ENCODE measurements around the gene FGF1. TPM values are rescaled to one million over a fixed set of nuclear protein-coding genes. Genes with fewer than 3 reads are reported as not detected.
A peak's percentile ranks its signal among the peaks of the same experiment; 100 is the strongest.

FGF1 gene
- total RNA-seq, 1 experiment from 2014 or later, result 3.2 TPM

GRCh38 chr5:142686968-142687367 is 1.1 kb upstream of the FGF1 start:
- Histone ChIP-seq H2AFZ (ENCODE audit: low read length) (no peak overlapping the region), H4K91ac (ENCODE audit: insufficient read length, low read depth, low read length) (no peak overlapping the region), H3T11ph (ENCODE audit: low read length) (no peak overlapping the region), H3K4me1 (ENCODE audit: insufficient read depth, low read length) (peaks cover 19% of the 10 kb centered on the region; the same call in 1 of the 2 replicates), H3K79me1 (ENCODE audit: insufficient read depth, low read depth, low read length, poor library complexity, severe bottlenecking) (no peaks in the 10 kb centered on the region), H4K20me1 (ENCODE audit: control insufficient read depth, insufficient read depth, insufficient read length) (no peaks in the 10 kb centered on the region), H3K9ac (ENCODE audit: extremely low read depth, insufficient read length, low read length) (no peak overlapping the region), H4K8ac (replicated peaks; ENCODE audit: insufficient read length, low read depth, low read length) (no peak overlapping the region), H3K79me2 (ENCODE audit: insufficient read depth, low read length) (no peaks in the 10 kb centered on the region), H3K23me2 (ENCODE audit: insufficient read length, low read depth, low read length, poor library complexity, severe bottlenecking) (no peaks in the 10 kb centered on the region), H2BK5ac (ENCODE audit: insufficient read length, low read length) (no peak overlapping the region), H2AK5ac (ENCODE audit: insufficient read length, low read length) (no peak overlapping the region), H3K9me3 (ENCODE audit: control insufficient read depth, low read depth, low read length) (no peaks in the 10 kb centered on the region), H3K56ac (ENCODE audit: insufficient read length, low read depth, low read length) (no peak overlapping the region), H3K4me2 (ENCODE audit: insufficient read depth, insufficient read length, low read length) (no peak overlapping the region), H3K4ac (ENCODE audit: low read depth, low read length) (no peak overlapping the region), H3K27ac (ENCODE audit: insufficient read length, low read depth, low read length) (no peak overlapping the region), H3K27me3 (ENCODE audit: insufficient read depth, low read length) (no peaks in the 10 kb centered on the region), H3K14ac (ENCODE audit: insufficient read depth, low read length) (no peak overlapping the region), H2BK120ac (ENCODE audit: low read depth, low read length, poor library complexity, severe bottlenecking) (no peak overlapping the region), H3K18ac (ENCODE audit: insufficient read length, low read depth, low read length) (no peak overlapping the region), H2BK12ac (ENCODE audit: insufficient read length, low read depth, low read length) (no peak overlapping the region), H4K5ac (ENCODE audit: insufficient read length, low read depth, low read length) (no peak overlapping the region), H2BK20ac (ENCODE audit: low read depth, low read length, poor library complexity, severe bottlenecking) (no peak overlapping the region), H2BK15ac (ENCODE audit: low read depth, low read length) (no peak overlapping the region), H3K23ac (ENCODE audit: insufficient read length, low read depth, low read length) (no peak overlapping the region)
- TF ChIP-seq, protein P1, sequence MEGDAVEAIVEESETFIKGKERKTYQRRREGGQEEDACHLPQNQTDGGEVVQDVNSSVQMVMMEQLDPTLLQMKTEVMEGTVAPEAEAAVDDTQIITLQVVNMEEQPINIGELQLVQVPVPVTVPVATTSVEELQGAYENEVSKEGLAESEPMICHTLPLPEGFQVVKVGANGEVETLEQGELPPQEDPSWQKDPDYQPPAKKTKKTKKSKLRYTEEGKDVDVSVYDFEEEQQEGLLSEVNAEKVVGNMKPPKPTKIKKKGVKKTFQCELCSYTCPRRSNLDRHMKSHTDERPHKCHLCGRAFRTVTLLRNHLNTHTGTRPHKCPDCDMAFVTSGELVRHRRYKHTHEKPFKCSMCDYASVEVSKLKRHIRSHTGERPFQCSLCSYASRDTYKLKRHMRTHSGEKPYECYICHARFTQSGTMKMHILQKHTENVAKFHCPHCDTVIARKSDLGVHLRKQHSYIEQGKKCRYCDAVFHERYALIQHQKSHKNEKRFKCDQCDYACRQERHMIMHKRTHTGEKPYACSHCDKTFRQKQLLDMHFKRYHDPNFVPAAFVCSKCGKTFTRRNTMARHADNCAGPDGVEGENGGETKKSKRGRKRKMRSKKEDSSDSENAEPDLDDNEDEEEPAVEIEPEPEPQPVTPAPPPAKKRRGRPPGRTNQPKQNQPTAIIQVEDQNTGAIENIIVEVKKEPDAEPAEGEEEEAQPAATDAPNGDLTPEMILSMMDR (conservative IDR thresholded peaks at IDR 0.05), result no peak
- H3K27me3 Mint-ChIP-seq (ENCODE audit: low read depth), result no peaks in the 10 kb centered on the region
- H3K36me3 Mint-ChIP-seq (ENCODE audit: insufficient read depth in 1 of 3, low read depth in 3 of 3), result peaks cover 0 to 3% (median 0%) of the 10 kb centered on the region in 3 experiments; a peak in 1 of 7 replicates
- peak overlapping the region; percentile 36 to 93 (median 65); a peak in 3 of 7 replicates for H3K27ac Mint-ChIP-seq
- H3K9me3 Mint-ChIP-seq, result no peaks in the 10 kb centered on the region
- H3K4me1 Mint-ChIP-seq, result peaks cover 52 to 53% of the 10 kb centered on the region in 2 experiments
- no CpG with 5 or more reads among the region's 4 CpGs for WGBS (ENCODE audit: extremely low coverage, insufficient read length, low lambda C conversion rate)
- DNase-seq, result no peak
- no peak overlapping the region; a peak in 1 of 5 replicates for H3K4me3 Mint-ChIP-seq
